Pulmonary artery endothelial cell (primary cell): ENCODE measurements around the gene LAMA5. TPM values are rescaled to one million over a fixed set of nuclear protein-coding genes. Genes with fewer than 3 reads are reported as not detected.

Experiments used
- DNase-seq: peaks from one replicate; pipeline ENCODE4 v3.0.0-alpha.2; 2011; ENCODE audit warnings: low read depth, low spot score
- total RNA-seq: library from RNA; depleted of rRNA; stranded (reverse); fragments of >200 nt; gene quantifications from 2 replicates; pipeline ENCODE4 v1.2.3, GENCODE V29; 2014

LAMA5 gene
- total RNA-seq, 1 donor from 2014 or later = 60.6 TPM

DNA sequence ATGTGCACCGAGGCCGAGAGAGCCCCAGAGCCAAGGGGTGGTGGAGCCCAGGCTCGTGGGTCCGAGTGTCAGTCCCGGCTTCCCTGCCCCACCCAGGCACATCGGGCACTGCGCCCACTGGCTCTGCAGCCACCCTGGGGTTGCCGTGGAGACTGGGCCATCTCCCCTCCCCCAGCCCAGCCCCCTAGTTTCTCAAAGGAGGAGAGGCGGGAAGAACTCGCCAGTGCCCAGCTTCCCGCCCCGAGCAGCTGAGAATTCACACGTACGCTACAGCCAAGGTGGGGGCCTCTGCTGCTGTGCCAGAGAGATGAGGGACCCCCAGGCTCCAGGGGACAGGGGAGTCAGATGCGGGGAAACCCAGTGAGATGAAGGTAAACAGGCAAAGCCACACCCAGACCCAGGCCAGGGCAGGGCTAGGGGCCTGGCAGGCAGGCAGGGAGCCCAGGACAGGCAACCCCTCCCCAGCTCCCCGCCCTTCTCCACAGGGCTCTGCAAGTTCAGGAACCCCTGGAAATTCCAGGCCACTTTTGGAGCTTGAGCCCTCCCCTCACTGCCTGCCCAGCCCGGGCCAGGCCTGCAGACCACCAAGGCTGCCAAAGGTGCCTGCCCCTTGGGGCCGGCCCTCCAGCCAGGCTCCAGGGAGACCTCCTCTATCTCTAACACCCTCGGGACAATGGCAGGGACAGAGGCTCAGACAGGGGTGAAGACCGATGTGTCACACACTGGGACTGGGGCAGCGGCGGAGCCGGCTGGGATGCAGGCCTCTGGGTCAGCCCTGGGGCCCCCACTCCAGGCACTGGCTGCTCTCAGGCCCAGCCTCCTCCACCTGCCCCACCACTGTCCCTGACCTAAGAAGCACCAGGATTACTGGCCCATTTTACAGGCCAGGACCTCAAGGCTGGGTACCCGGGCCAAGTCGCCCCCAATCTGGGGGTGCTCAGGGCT, 6.0 kb downstream of the LAMA5 start:
- DNase-seq = no peak

DNA sequence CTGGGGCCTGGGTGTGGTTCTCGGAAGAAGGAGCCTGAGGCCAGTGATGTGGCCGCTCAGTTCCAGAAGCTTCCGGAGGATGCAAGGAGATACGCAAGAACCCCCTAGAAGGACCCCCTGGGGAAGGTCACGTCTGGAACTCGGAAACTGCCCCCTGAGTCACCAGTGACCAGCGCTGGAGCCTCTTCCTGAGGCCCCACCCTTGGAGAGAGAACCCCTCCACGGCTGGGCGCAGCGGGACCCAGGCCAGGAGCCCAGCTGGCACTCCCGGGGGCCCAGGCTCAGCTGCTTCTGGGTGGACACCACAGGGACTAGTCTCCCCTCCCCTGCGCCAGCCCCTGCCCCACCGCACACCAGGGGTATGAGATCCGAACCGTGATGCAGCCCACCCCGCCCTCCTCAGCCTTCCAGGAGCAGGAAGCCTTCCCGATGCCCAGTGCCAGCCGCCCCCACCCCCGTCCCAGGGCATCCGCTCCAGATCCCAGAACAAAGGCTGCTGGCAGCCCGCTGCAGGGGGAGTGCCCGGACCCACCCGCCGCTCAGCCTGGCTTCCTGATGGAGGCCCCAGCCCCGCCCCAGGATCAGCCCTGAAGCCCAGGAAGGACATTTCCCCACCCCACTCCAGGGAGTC, 7.5 kb downstream of the LAMA5 start:
- peak; percentile 60 for DNase-seq

- no peak for DNase-seq
Observed at GRCh38 chr20:62359043-62359490, 8.0 kb downstream of the LAMA5 start.

- no peak for DNase-seq
Observed at GRCh38 chr20:62358171-62359042, 8.7 kb downstream of the LAMA5 start.

GRCh38 chr20:62357681-62358080, 9.4 kb downstream of the LAMA5 start:
- DNase-seq = no peak

- DNase-seq = peak; percentile 45
Observed at GRCh38 chr20:62357187-62357667, 9.9 kb downstream of the LAMA5 start.

DNA sequence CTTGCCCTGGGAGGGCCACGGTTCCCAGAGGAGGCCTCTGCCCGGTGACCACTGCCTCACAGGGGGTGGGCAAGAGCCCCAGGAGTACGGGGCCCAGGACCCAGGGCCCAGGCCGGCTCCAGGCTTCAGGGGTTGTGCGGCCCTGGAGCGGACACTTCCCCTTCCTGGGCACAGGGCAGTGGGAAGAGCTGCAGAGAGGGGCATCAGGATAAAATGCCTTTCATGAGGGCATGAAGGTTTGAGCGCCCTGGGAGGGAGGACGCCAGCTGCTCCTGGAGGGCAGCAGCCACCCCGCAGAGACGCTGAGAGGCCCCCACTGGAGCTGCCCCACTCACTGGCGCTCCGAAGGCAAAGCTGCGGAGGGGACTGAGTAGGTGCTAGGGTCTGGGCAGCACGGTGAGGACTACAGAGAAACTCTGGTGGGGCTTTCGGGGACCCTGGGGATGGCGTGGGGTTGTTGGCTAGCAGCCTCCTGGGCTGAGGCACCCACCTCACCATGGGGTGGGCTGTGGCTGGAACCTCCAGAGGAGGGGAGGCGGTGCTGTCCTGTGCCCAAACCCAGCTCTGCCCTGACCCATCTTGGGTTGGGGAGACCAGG, 10.4 kb downstream of the LAMA5 start:
- no peak for DNase-seq

DNA sequence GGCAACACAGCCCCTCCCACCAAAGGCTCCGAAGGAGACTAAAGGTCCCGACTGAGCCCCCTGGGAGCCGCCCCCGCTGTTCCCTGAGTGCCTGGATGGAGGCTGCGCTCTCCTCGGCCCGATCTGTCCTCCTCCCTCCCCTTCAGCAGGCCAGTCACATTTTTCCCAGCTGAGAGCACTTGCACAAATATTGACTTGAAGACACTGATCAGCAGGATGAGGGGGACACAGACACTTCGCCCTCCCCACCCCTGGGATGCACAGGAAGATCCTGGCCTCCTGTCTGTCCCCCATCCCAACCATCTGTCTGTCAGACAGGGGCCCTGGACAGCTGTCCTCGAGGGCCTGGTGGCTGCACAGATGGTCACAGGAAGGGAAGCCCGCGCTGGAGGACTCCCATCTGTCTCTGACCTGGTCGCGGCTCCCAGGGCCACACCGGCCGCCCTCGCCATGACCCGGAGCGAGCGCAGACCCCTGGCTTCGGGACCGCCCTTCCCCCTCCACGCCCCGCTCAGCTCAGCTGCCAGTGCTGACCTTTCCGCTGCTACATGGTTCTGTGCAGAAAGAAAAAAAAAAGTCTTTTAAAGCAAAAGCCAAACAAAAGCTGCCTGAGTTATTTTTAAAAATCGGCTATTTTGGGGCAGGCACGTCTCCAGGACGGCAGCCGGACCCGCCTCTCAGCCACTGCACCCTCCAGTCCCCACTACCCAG, 11.1 kb downstream of the LAMA5 start:
- no peak for DNase-seq

DNA sequence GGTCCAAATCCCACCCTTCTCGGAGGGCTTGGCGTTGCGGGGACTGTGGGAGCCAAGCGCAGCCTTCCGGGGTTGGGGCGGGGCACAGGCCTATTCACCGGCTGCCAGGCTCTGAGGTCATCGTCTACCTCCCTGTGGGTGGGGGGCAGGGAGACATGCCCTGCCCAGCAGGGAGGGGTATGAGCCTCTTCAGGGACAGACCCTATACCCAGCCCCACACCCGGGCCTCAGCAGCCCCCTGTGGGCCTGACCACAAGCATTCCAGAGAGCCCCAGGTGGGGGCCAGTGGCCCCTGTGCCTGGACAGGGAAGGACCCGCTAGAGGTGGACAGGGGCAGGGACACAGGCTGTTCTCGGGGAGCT, 11.6 kb downstream of the LAMA5 start:
- no peak for DNase-seq

DNA sequence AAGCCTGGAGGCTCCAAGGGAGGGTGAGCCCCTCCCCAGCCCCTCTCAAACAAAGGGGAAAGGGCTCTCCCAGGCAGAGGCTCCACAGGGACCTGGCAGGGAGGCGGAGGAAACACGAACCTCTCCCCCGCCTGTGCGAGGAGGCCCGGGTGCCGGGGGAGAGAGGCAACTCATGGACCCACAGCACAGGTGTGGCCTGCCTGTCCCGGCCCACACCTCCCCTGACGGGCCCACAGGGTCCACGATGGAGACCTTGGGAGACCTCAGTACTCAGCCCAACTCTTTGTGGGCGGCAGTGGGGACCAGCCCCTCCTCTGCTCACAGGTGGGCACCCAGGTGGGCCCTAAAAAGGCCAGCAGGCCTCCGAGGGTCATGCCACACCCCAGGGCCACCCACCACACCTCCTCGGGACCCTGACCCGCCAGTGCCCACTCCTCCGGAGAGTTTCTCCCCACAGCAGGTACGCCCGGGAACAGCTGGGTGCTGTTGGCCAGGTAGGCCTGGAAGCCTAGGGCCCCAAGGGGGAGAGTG, 12.2 kb downstream of the LAMA5 start:
- no peak for DNase-seq

- no peak for DNase-seq
Observed at GRCh38 chr20:62354031-62354808, 12.9 kb downstream of the LAMA5 start.

GRCh38 chr20:62353289-62354030, 13.7 kb downstream of the LAMA5 start:
- no peak for DNase-seq

DNA sequence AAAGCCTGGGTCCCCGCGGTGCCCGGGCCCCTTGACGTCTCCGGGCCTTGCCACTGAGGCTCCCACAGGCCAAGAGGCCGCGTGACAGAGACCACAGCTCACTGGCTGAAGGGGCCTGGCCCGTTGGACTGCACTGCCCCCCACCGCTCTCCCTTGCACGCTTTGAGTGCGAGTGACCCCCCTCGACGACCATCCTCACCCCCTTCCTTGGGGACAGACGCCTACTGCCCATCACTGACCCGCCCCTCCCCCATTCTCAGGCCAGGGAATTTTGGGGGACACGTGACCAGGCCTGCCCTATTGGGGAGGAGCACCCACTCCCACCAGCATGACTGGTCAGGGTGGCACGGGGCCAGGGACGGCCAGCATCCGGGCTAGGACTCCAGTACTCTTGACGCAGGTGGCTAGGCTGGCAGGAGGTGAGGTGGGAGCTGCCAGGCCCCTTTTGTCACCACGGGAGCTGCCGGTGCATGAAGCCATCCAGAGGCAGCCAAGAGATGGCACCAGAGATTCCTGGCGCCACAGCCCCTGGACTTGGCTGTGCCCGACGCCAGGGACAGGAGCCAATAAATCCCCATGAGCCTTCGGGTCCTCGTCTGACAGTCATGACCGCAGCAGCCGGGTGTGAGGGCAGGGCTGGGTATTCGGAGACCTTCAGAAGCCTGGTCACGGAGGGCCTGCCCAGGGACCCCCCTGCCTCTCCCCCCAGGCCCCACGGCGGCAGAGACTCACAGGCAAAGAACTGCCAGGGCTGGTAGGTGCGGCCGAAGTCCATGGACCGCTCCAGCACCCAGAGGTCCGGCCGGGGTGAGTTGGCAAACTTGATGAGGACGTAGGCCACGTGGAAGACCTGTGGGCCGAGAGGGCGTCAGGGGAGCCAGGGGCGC, 14.5 kb downstream of the LAMA5 start:
- no peak for DNase-seq

DNA sequence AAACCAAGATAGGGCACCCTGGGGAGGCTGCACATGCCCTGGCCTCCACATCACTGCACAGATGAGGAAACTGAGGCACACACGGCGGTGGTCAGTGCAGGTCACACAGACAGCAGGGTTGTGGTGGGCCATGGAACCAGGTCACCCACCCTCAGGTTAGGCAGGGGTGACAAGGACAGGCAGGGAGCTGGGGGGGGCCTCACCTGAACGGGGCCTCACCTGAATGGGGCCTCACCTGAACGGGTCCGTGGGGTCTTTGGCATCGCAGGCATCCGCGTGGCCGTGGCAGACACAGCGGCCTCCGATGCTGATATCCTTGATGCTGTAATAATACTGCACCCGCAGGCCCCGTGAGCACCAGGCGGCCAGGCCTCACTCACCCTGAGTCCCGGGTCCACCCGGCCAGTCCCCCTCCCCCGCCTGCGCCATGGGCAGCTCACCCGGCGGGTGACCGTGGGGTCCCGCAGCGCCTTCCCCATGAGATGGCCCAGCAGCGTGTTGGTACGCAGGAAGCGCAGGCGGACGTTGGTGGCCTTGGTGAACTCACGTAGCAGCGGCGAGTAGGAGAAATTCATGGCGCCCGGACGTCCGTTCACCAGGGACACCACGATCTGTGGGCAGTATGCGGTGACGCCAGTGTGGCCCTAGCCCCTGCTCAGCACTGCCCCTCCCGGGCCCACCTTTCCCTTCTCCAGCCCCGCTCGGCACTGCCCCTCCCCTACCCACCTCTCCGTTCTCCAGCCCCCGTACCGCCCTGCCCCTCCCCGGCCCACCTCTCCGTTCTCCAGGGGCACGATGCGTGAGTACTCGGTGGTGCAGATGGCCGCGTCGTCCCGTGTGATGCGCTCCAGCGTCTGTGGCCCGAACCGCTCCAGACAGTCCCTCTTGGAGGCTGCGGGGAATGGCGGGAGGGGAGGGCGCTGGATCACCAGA, 15.4 kb downstream of the LAMA5 start:
- DNase-seq = no peak

DNA sequence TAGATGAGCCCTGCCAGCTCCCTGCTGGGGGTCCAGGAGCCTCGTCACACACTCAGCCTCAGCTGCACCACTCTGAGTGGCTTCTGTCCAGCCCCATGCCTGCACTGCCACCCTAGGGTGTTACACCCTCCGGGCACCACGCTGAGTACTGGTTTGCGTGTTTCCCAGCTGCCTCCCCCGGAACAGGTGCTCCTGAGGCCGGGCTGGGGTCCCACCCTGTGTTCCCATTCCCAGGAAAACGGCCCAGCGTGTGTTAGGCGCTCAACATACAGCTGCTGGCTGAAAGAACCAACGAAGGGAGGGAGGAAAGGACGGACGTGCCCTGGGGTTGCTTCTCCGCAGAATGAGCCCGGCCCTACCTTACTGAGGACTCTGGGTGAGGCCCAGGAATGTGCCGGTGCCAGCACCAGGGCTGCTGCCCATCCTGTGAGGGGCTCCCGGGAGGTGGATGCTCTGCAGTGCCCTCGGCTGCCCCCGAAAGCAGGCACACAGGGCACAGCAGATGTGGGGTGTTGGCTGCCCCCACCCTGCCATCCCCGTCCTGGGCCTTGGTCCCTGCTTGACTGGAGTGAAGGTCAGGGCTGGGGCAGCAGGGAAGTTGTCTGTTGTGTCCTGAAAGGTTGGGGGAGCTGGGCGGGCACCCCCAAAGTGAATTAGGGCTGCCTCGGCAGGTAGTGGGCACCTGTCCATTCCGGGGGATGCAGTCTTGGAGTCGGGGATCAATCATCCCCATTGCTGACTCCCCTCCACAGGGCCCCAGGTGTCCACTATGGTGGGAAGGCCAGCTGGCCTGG, 16.3 kb downstream of the LAMA5 start:
- DNase-seq = no peak

GRCh38 chr20:62350098-62350628, 16.9 kb downstream of the LAMA5 start:
- DNase-seq = no peak
